ENCODE measurements around the gene CLIP1.

DNA sequence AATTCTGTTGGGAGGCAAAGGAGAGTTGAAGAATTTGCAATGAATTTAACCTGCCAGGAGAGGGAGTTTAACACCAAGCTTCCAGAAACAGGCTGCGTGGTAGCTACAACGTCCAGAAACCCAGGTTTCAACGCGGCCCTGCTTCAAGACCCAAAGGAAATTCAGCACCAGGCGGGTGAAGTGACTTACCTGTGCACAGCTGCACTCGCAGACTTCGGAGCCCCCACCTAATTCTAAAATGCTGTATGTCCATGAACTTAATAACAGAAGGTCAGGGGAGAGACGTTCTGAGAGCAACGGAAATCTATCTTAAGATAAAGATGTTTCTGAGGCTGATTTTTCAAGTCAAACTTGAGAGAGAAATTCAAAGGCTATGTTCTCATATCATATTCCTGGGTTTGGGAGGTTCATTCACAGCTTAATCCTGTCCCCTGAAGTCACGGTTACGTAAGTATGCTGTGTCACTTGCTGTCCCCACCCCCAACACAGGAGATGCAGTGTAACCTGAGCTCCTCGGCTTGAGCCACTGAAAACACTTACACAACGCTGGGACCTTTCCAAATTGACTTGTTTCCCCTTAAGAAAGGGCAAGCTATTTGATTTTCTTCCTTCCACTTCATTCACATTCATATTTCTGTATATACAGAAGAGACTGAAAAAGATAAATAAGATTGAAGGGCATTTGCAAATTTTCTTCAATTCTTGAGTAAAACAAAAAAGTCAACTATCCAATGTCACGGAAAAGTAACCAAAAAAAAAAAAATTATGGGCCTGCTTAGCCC lies 22.7 kb downstream of the CLIP1 start:
- TF ChIP-seq, protein P1, sequence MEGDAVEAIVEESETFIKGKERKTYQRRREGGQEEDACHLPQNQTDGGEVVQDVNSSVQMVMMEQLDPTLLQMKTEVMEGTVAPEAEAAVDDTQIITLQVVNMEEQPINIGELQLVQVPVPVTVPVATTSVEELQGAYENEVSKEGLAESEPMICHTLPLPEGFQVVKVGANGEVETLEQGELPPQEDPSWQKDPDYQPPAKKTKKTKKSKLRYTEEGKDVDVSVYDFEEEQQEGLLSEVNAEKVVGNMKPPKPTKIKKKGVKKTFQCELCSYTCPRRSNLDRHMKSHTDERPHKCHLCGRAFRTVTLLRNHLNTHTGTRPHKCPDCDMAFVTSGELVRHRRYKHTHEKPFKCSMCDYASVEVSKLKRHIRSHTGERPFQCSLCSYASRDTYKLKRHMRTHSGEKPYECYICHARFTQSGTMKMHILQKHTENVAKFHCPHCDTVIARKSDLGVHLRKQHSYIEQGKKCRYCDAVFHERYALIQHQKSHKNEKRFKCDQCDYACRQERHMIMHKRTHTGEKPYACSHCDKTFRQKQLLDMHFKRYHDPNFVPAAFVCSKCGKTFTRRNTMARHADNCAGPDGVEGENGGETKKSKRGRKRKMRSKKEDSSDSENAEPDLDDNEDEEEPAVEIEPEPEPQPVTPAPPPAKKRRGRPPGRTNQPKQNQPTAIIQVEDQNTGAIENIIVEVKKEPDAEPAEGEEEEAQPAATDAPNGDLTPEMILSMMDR (conservative IDR thresholded peaks at IDR 0.05; ENCODE audit: low read depth, low read length) = peak; percentile 85
- no peak for TF ChIP-seq EZH2 (IDR thresholded peaks at IDR 0.05; ENCODE audit: borderline replicate concordance, low read depth, low read length, poor library complexity, severe bottlenecking)

Measured in A673 (cell line).